HEK293 (cell line): ENCODE measurements around the gene C5AR2.
A peak's percentile ranks its signal among the peaks of the same experiment; 100 is the strongest.

Experiments
- BCL11B ChIP-seq: fragments of 450-650 bp; formaldehyde crosslinking; IDR thresholded peaks from 2 replicates; pipeline ENCODE4 v1.5.1; 2016; ENCODE audit warnings: low read depth, missing biosample characterization, missing genetic modification characterization
- MYNN ChIP-seq: fragments of 450-650 bp; formaldehyde crosslinking; IDR thresholded peaks from 2 replicates; pipeline ENCODE4 v1.5.1; 2016; ENCODE audit warnings: missing biosample characterization, missing genetic modification characterization, borderline replicate concordance
- PRDM1 ChIP-seq: fragments of 450-650 bp; formaldehyde crosslinking; IDR thresholded peaks from 2 replicates; pipeline ENCODE4; 2016; ENCODE audit warnings: missing biosample characterization, missing genetic modification characterization
- SCRT1 ChIP-seq: fragments of 450-650 bp; formaldehyde crosslinking; IDR thresholded peaks from 2 replicates; pipeline ENCODE4 v1.5.1; 2016; ENCODE audit warnings: missing biosample characterization, missing genetic modification characterization, borderline replicate concordance
- SP2 ChIP-seq: fragments of 450-650 bp; formaldehyde crosslinking; IDR thresholded peaks from 2 replicates; pipeline ENCODE4 v1.5.1; 2016; ENCODE audit warnings: missing biosample characterization, missing genetic modification characterization
- WT1 ChIP-seq: fragments of 450-650 bp; formaldehyde crosslinking; IDR thresholded peaks from 2 replicates; pipeline ENCODE4 v1.5.1; 2016; ENCODE audit warnings: missing biosample characterization, missing genetic modification characterization
- YY1 ChIP-seq: fragments of 450-650 bp; formaldehyde crosslinking; IDR thresholded peaks from 2 replicates; pipeline ENCODE4 v1.5.1; 2018; ENCODE audit warnings: missing biosample characterization, missing genetic modification characterization
- ZBTB17 ChIP-seq: fragments of 450-650 bp; formaldehyde crosslinking; IDR thresholded peaks from 2 replicates; pipeline ENCODE4 v1.5.1; 2016; ENCODE audit warnings: missing biosample characterization, missing genetic modification characterization
- ZBTB7A ChIP-seq: fragments of 450-650 bp; formaldehyde crosslinking; IDR thresholded peaks from 2 replicates; pipeline ENCODE4 v1.5.1; 2016; ENCODE audit warnings: low read depth, missing biosample characterization, missing genetic modification characterization
- ZEB2 ChIP-seq: fragments of 450-650 bp; formaldehyde crosslinking; IDR thresholded peaks from 2 replicates; pipeline ENCODE4 v1.5.1; 2016; ENCODE audit warnings: missing biosample characterization, missing genetic modification characterization
- ZFP37 ChIP-seq: fragments of 450-650 bp; formaldehyde crosslinking; IDR thresholded peaks from 2 replicates; pipeline ENCODE4 v1.5.1; 2016; ENCODE audit warnings: missing biosample characterization, missing genetic modification characterization
- ZNF10 ChIP-seq: fragments of 450-650 bp; formaldehyde crosslinking; IDR thresholded peaks from 2 replicates; pipeline ENCODE4 v1.5.1; 2017; ENCODE audit warnings: missing biosample characterization, missing genetic modification characterization
- ZNF239 ChIP-seq: fragments of 450-650 bp; formaldehyde crosslinking; IDR thresholded peaks from 2 replicates; pipeline ENCODE4 v1.5.1; 2016; ENCODE audit warnings: missing biosample characterization, missing genetic modification characterization
- ZNF24 ChIP-seq: fragments of 450-650 bp; formaldehyde crosslinking; IDR thresholded peaks from 2 replicates; pipeline ENCODE4 v1.5.1; 2016; ENCODE audit warnings: missing biosample characterization, missing genetic modification characterization
- ZNF266 ChIP-seq: fragments of 450-650 bp; formaldehyde crosslinking; IDR thresholded peaks from 2 replicates; pipeline ENCODE4 v1.5.1; 2016; ENCODE audit warnings: missing biosample characterization, missing genetic modification characterization, low read depth
- ZNF311 ChIP-seq: fragments of 450-650 bp; formaldehyde crosslinking; IDR thresholded peaks from 2 replicates; pipeline ENCODE4 v1.5.1; 2017; ENCODE audit warnings: missing biosample characterization, missing genetic modification characterization, borderline replicate concordance
- ZNF354C ChIP-seq: fragments of 450-650 bp; formaldehyde crosslinking; IDR thresholded peaks from 2 replicates; pipeline ENCODE4 v1.5.1; 2016; ENCODE audit warnings: missing biosample characterization, missing genetic modification characterization, low read depth, borderline replicate concordance
- ZNF394 ChIP-seq: fragments of 450-650 bp; formaldehyde crosslinking; IDR thresholded peaks from 2 replicates; pipeline ENCODE4 v1.5.1; 2016; ENCODE audit warnings: missing biosample characterization, missing genetic modification characterization, mild to moderate bottlenecking, moderate library complexity, borderline replicate concordance
- ZNF423 ChIP-seq: fragments of 450-650 bp; formaldehyde crosslinking; IDR thresholded peaks from 2 replicates; pipeline ENCODE4 v1.5.1; 2016; ENCODE audit warnings: missing biosample characterization, missing genetic modification characterization
- ZNF426 ChIP-seq: fragments of 450-650 bp; formaldehyde crosslinking; IDR thresholded peaks from 2 replicates; pipeline ENCODE4 v1.5.1; 2017; ENCODE audit warnings: missing biosample characterization, missing genetic modification characterization, mild to moderate bottlenecking, inconsistent platforms, moderate library complexity
- ZNF529 ChIP-seq: fragments of 450-650 bp; formaldehyde crosslinking; IDR thresholded peaks from 2 replicates; pipeline ENCODE4 v1.5.1; 2017; ENCODE audit warnings: missing genetic modification characterization, missing biosample characterization; ENCODE audit not compliant: insufficient replicate concordance
- ZNF585B ChIP-seq: fragments of 450-650 bp; formaldehyde crosslinking; IDR thresholded peaks from 2 replicates; pipeline ENCODE4 v1.5.1; 2016; ENCODE audit warnings: missing biosample characterization, missing genetic modification characterization
- ZNF596 ChIP-seq: fragments of 450-650 bp; IDR thresholded peaks from 2 replicates; pipeline ENCODE4 v1.5.0; 2018; ENCODE audit warnings: missing biosample characterization, mild to moderate bottlenecking, missing genetic modification characterization, moderate library complexity
- ZNF624 ChIP-seq: fragments of 450-650 bp; formaldehyde crosslinking; IDR thresholded peaks from 2 replicates; pipeline ENCODE4 v1.5.1; 2017; ENCODE audit warnings: missing biosample characterization, missing genetic modification characterization
- ZNF629 ChIP-seq: fragments of 450-650 bp; formaldehyde crosslinking; IDR thresholded peaks from 2 replicates; pipeline ENCODE4 v1.5.1; 2017; ENCODE audit warnings: missing biosample characterization, missing genetic modification characterization
- ZNF670 ChIP-seq: fragments of 450-650 bp; formaldehyde crosslinking; IDR thresholded peaks from 2 replicates; pipeline ENCODE4 v1.5.1; 2016; ENCODE audit warnings: missing biosample characterization, missing genetic modification characterization, low read depth
- ZNF792 ChIP-seq: fragments of 450-650 bp; formaldehyde crosslinking; IDR thresholded peaks from 2 replicates; pipeline ENCODE4 v1.5.1; 2016; ENCODE audit warnings: missing biosample characterization, missing genetic modification characterization
- ZXDB ChIP-seq: fragments of 450-650 bp; formaldehyde crosslinking; IDR thresholded peaks from 2 replicates; pipeline ENCODE4 v1.5.1; 2016; ENCODE audit warnings: missing biosample characterization, missing genetic modification characterization
- TF ChIP-seq, protein P1 (sequence below): fragments of 450-650 bp; formaldehyde crosslinking; IDR thresholded peaks from 2 replicates; pipeline ENCODE4 v1.5.1; 2016; ENCODE audit warnings: missing biosample characterization, missing genetic modification characterization
- TF ChIP-seq, protein P2 (sequence below): fragments of 450-650 bp; IDR thresholded peaks from 2 replicates; pipeline ENCODE4 v1.5.1; 2018; ENCODE audit warnings: missing biosample characterization, mild to moderate bottlenecking, missing genetic modification characterization
- TF ChIP-seq, protein P3 (sequence below): fragments of 450-650 bp; formaldehyde crosslinking; IDR thresholded peaks from 2 replicates; pipeline ENCODE4 v1.5.1; 2016; ENCODE audit warnings: missing biosample characterization, missing genetic modification characterization

C5AR2 gene

DNA sequence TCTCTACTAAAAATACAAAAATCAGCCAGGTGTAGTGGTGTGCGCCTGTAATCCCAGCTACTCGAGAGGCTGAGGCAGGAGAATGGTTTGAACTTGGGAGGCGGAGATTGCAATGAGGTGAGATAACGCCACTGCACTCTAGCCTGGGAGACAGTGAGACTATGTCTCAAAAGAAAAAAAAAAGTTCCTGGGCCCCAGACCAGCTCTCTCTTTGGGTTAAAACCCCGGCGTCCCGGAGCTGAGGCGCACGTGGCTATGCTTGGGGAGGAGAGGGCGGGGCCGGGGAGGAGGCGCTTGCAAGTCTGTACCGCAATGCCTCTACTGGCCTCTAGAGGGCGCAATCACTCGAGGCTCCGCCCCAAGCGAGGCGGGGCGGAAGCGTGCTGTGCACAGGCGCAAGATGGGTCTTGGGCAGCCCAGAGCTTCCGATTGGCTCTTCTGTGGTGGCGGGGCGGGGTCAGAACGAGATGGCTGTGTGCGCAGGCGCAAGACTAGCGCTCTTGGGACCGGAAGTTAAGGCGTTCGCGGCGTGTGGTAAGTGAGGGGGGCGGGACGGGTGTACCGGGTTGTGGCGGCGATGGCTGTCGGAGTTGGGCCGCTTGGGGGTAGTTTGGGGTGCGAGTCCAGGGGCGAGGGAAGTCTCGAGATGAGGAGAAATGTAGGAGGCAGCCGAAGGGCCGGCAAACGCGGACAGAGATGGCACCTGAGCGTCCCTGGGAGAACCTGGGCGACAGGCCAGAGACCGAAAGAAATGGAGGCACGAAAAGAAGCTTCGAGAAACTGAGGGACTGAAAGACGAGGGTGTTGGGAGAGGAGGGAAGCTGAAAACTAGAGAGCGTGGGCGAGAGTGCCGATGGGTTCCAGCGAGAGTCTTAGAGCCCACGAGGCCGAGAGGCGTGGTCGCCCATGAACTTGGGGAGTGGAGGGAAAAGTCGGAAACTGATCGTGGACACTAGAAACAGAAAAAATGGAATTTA lies 17.1 kb downstream of the C5AR2 start, which contains the start of gene DHX34 (continued):
- TF ChIP-seq YY1, result no peak; the same call in 1 of the 2 replicates
- TF ChIP-seq ZNF529, result no peak
- peak; percentile 30; the same call in 1 of the 2 replicates for TF ChIP-seq ZFP37 (tag by site-specific recombination)
- TF ChIP-seq ZNF629 (tag by site-specific recombination), result no peak; the same call in 1 of the 2 replicates
- 0 out of 2 replicates have a peak, but pooled peaks have one; percentile 11 for TF ChIP-seq ZNF266 (tag by site-specific recombination)
- TF ChIP-seq ZNF624 (tag by site-specific recombination), result no peak
- TF ChIP-seq ZNF10, result no peak
- TF ChIP-seq WT1 (tag by site-specific recombination), result no peak
- TF ChIP-seq ZNF596, result no peak
- no peak for TF ChIP-seq MYNN (tag by site-specific recombination)
- TF ChIP-seq ZEB2 (tag by site-specific recombination), result peak; percentile 41; the same call in 1 of the 2 replicates
- TF ChIP-seq BCL11B (tag by site-specific recombination), result no peak
- TF ChIP-seq, protein P1, sequence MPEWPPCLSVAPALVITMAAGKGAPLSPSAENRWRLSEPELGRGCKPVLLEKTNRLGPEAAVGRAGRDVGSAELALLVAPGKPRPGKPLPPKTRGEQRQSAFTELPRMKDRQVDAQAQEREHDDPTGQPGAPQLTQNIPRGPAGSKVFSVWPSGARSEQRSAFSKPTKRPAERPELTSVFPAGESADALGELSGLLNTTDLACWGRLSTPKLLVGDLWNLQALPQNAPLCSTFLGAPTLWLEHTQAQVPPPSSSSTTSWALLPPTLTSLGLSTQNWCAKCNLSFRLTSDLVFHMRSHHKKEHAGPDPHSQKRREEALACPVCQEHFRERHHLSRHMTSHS (tag by site-specific recombination), result no peak
- TF ChIP-seq ZNF423, result no peak
- peak; percentile 65; the same call in 1 of the 2 replicates for TF ChIP-seq ZNF24
- TF ChIP-seq ZNF311 (tag by site-specific recombination), result no peak
- TF ChIP-seq ZXDB, result peak; percentile 78
- no peak for TF ChIP-seq ZNF426 (tag by site-specific recombination)
- no peak for TF ChIP-seq ZNF585B
- peak; percentile 70 for TF ChIP-seq ZBTB17 (tag by site-specific recombination)
- peak; percentile 79 for TF ChIP-seq PRDM1
- 0 out of 2 replicates have a peak, but pooled peaks have one; percentile 47 for TF ChIP-seq ZNF792 (tag by site-specific recombination)
- no peak for TF ChIP-seq ZNF670
- TF ChIP-seq ZBTB7A (tag by site-specific recombination), result no peak
- TF ChIP-seq SP2 (tag by site-specific recombination), result peak; percentile 99
- TF ChIP-seq ZNF394, result peak; percentile 37; the same call in 1 of the 2 replicates
- TF ChIP-seq ZNF354C (tag by site-specific recombination), result no peak
- TF ChIP-seq, protein P2, sequence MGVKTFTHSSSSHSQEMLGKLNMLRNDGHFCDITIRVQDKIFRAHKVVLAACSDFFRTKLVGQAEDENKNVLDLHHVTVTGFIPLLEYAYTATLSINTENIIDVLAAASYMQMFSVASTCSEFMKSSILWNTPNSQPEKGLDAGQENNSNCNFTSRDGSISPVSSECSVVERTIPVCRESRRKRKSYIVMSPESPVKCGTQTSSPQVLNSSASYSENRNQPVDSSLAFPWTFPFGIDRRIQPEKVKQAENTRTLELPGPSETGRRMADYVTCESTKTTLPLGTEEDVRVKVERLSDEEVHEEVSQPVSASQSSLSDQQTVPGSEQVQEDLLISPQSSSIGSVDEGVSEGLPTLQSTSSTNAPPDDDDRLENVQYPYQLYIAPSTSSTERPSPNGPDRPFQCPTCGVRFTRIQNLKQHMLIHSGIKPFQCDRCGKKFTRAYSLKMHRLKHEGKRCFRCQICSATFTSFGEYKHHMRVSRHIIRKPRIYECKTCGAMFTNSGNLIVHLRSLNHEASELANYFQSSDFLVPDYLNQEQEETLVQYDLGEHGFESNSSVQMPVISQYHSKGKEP (tag by site-specific recombination), result no peak
- TF ChIP-seq, protein P3, sequence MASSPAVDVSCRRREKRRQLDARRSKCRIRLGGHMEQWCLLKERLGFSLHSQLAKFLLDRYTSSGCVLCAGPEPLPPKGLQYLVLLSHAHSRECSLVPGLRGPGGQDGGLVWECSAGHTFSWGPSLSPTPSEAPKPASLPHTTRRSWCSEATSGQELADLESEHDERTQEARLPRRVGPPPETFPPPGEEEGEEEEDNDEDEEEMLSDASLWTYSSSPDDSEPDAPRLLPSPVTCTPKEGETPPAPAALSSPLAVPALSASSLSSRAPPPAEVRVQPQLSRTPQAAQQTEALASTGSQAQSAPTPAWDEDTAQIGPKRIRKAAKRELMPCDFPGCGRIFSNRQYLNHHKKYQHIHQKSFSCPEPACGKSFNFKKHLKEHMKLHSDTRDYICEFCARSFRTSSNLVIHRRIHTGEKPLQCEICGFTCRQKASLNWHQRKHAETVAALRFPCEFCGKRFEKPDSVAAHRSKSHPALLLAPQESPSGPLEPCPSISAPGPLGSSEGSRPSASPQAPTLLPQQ (tag by site-specific recombination), result peak; percentile 61
- TF ChIP-seq SCRT1, result no peak
- peak; percentile 71 for TF ChIP-seq ZNF239 (tag by site-specific recombination)
